ENCODE measurements around the gene SMAP1.

Gene SMAP1

DNA sequence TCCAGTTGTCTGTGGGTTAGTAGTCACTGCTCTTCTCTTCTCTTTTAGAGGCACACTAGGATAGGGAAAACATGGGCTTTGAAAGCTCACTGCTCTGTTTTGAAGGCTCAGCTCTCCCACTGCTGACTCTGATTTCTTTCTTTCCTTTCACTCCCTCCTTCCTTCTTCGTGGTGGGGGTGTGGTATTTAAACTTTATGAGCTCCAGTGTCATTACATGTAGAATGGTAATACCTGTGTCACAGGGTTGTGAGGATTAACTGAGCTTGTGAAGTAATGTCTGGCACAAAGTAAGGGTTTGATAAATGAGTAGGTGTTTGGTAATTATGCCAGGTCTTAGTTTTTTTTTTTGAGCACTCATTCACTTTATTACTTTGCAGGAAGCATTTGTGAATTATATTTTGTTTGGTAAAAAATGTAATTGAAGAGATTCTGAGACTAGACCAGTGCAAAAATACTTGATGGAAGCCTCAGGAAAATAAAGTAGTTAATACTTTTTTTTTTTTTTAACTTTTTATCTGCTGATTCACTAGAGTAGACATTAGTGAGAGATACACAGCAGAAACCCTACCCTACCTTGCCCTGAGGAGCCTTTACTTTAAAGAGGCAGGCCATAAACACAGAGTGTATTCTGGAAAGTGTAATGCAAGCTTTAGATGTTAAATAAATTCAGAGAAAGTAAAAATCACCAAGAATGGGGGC, 17.3 kb downstream of the SMAP1 start:
- POLR2A ChIA-PET = interaction anchor here (0.7 to 1.7 kb wide), 4 partner anchors 17 to 272 kb away, joined by 3 to 8 read pairs (median 4); partner anchors contain the start of genes FAM135A and SMAP1
- TF ChIP-seq, protein P1, sequence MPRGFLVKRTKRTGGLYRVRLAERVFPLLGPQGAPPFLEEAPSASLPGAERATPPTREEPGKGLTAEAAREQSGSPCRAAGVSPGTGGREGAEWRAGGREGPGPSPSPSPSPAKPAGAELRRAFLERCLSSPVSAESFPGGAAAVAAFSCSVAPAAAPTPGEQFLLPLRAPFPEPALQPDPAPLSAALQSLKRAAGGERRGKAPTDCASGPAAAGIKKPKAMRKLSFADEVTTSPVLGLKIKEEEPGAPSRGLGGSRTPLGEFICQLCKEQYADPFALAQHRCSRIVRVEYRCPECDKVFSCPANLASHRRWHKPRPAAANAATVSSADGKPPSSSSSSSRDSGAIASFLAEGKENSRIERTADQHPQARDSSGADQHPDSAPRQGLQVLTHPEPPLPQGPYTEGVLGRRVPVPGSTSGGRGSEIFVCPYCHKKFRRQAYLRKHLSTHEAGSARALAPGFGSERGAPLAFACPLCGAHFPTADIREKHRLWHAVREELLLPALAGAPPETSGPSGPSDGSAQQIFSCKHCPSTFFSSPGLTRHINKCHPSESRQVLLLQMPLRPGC (tag by site-specific recombination; IDR thresholded peaks at IDR 0.05) = no peak
- TF ChIP-seq, protein P2, sequence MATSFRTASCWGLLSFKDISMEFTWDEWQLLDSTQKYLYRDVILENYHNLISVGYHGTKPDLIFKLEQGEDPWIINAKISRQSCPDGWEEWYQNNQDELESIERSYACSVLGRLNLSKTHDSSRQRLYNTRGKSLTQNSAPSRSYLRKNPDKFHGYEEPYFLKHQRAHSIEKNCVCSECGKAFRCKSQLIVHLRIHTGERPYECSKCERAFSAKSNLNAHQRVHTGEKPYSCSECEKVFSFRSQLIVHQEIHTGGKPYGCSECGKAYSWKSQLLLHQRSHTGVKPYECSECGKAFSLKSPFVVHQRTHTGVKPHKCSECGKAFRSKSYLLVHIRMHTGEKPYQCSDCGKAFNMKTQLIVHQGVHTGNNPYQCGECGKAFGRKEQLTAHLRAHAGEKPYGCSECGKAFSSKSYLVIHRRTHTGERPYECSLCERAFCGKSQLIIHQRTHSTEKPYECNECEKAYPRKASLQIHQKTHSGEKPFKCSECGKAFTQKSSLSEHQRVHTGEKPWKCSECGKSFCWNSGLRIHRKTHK (tag by site-specific recombination; IDR thresholded peaks at IDR 0.05) = no peak
- no peak for TF ChIP-seq ZXDB (tag by site-specific recombination; IDR thresholded peaks at IDR 0.05)
- no peak for TF ChIP-seq ZNF221 (tag by site-specific recombination; IDR thresholded peaks at IDR 0.05; ENCODE audit: borderline replicate concordance)
- TF ChIP-seq TCF7L2 (IDR thresholded peaks at IDR 0.05; ENCODE audit: borderline replicate concordance, low read depth, low read length) = no peak
- no peak for TF ChIP-seq ZNF670 (tag by site-specific recombination; IDR thresholded peaks at IDR 0.05; ENCODE audit: low read depth)
- no peak for TF ChIP-seq SP2 (tag by site-specific recombination; IDR thresholded peaks at IDR 0.05)
- no peak for TF ChIP-seq ZNF549 (tag by site-specific recombination; IDR thresholded peaks at IDR 0.05)
- TF ChIP-seq, protein P3, sequence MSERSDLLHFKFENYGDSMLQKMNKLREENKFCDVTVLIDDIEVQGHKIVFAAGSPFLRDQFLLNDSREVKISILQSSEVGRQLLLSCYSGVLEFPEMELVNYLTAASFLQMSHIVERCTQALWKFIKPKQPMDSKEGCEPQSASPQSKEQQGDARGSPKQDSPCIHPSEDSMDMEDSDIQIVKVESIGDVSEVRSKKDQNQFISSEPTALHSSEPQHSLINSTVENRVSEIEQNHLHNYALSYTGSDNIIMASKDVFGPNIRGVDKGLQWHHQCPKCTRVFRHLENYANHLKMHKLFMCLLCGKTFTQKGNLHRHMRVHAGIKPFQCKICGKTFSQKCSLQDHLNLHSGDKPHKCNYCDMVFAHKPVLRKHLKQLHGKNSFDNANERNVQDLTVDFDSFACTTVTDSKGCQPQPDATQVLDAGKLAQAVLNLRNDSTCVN (tag by site-specific recombination; optimal IDR thresholded peaks at IDR 0.05) = no peak
- TF ChIP-seq, protein P4, sequence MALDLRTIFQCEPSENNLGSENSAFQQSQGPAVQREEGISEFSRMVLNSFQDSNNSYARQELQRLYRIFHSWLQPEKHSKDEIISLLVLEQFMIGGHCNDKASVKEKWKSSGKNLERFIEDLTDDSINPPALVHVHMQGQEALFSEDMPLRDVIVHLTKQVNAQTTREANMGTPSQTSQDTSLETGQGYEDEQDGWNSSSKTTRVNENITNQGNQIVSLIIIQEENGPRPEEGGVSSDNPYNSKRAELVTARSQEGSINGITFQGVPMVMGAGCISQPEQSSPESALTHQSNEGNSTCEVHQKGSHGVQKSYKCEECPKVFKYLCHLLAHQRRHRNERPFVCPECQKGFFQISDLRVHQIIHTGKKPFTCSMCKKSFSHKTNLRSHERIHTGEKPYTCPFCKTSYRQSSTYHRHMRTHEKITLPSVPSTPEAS (tag by site-specific recombination; IDR thresholded peaks at IDR 0.05) = no peak
- no peak for TF ChIP-seq ZNF48 (tag by site-specific recombination; IDR thresholded peaks at IDR 0.05)
- TF ChIP-seq, protein P5, sequence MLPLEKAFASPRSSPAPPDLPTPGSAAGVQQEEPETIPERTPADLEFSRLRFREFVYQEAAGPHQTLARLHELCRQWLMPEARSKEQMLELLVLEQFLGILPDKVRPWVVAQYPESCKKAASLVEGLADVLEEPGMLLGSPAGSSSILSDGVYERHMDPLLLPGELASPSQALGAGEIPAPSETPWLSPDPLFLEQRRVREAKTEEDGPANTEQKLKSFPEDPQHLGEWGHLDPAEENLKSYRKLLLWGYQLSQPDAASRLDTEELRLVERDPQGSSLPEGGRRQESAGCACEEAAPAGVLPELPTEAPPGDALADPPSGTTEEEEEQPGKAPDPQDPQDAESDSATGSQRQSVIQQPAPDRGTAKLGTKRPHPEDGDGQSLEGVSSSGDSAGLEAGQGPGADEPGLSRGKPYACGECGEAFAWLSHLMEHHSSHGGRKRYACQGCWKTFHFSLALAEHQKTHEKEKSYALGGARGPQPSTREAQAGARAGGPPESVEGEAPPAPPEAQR (tag by site-specific recombination; IDR thresholded peaks at IDR 0.05) = no peak
- TF ChIP-seq, protein P6, sequence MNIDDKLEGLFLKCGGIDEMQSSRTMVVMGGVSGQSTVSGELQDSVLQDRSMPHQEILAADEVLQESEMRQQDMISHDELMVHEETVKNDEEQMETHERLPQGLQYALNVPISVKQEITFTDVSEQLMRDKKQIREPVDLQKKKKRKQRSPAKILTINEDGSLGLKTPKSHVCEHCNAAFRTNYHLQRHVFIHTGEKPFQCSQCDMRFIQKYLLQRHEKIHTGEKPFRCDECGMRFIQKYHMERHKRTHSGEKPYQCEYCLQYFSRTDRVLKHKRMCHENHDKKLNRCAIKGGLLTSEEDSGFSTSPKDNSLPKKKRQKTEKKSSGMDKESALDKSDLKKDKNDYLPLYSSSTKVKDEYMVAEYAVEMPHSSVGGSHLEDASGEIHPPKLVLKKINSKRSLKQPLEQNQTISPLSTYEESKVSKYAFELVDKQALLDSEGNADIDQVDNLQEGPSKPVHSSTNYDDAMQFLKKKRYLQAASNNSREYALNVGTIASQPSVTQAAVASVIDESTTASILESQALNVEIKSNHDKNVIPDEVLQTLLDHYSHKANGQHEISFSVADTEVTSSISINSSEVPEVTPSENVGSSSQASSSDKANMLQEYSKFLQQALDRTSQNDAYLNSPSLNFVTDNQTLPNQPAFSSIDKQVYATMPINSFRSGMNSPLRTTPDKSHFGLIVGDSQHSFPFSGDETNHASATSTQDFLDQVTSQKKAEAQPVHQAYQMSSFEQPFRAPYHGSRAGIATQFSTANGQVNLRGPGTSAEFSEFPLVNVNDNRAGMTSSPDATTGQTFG (tag by site-specific recombination; IDR thresholded peaks at IDR 0.05; ENCODE audit: borderline replicate concordance) = no peak
- TF ChIP-seq, protein P7, sequence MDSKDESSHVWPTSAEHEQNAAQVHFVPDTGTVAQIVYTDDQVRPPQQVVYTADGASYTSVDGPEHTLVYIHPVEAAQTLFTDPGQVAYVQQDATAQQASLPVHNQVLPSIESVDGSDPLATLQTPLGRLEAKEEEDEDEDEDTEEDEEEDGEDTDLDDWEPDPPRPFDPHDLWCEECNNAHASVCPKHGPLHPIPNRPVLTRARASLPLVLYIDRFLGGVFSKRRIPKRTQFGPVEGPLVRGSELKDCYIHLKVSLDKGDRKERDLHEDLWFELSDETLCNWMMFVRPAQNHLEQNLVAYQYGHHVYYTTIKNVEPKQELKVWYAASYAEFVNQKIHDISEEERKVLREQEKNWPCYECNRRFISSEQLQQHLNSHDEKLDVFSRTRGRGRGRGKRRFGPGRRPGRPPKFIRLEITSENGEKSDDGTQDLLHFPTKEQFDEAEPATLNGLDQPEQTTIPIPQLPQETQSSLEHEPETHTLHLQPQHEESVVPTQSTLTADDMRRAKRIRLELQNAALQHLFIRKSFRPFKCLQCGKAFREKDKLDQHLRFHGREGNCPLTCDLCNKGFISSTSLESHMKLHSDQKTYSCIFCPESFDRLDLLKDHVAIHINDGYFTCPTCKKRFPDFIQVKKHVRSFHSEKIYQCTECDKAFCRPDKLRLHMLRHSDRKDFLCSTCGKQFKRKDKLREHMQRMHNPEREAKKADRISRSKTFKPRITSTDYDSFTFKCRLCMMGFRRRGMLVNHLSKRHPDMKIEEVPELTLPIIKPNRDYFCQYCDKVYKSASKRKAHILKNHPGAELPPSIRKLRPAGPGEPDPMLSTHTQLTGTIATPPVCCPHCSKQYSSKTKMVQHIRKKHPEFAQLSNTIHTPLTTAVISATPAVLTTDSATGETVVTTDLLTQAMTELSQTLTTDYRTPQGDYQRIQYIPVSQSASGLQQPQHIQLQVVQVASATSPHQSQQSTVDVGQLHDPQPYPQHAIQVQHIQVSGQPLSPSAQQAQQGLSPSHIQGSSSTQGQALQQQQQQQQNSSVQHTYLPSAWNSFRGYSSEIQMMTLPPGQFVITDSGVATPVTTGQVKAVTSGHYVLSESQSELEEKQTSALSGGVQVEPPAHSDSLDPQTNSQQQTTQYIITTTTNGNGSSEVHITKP (tag by site-specific recombination; IDR thresholded peaks at IDR 0.05) = no peak
- no peak for TF ChIP-seq ZNF37A (tag by site-specific recombination; IDR thresholded peaks at IDR 0.05)
- no peak for TF ChIP-seq ZNF169 (tag by site-specific recombination; IDR thresholded peaks at IDR 0.05)
- TF ChIP-seq ZNF391 (tag by site-specific recombination; IDR thresholded peaks at IDR 0.05; ENCODE audit: borderline replicate concordance, low read depth) = no peak
- TF ChIP-seq ZNF585B (tag by site-specific recombination; IDR thresholded peaks at IDR 0.05) = no peak
- no peak for TF ChIP-seq MYNN (tag by site-specific recombination; IDR thresholded peaks at IDR 0.05; ENCODE audit: borderline replicate concordance)
- TF ChIP-seq ZNF747 (tag by site-specific recombination; IDR thresholded peaks at IDR 0.05) = no peak
- TF ChIP-seq SCRT2 (tag by site-specific recombination; IDR thresholded peaks at IDR 0.05) = no peak
- TF ChIP-seq ZNF202 (tag by site-specific recombination; IDR thresholded peaks at IDR 0.05; ENCODE audit: borderline replicate concordance) = no peak
- no peak for TF ChIP-seq ZNF544 (tag by site-specific recombination; IDR thresholded peaks at IDR 0.05)
- no peak for TF ChIP-seq ZNF10 (tag by site-specific recombination; IDR thresholded peaks at IDR 0.05)

More for the DNA sequence above, 17.3 kb downstream of the SMAP1 start:
- Histone ChIP-seq H3K4me1 (ENCODE audit: control insufficient read depth, insufficient read depth, low read length) (peaks cover 24% of the 10 kb centered on the region), H3K36me3 (ENCODE audit: control insufficient read depth in 2 of 2, insufficient read depth in 1 of 2, low read length in 2 of 2) (no peaks in the 10 kb centered on the region), H3K4me3 (ENCODE audit: low read depth, low read length) (no peak overlapping the region), H3K9me3 (ENCODE audit: control insufficient read depth, insufficient read depth, low read depth, low read length) (no peaks in the 10 kb centered on the region), H3K27ac (ENCODE audit: extremely low read depth, low read depth, low read length) (no peak overlapping the region)
- CTCF ChIA-PET = interaction anchor here (0.6 to 5.1 kb wide), 26 partner anchors 9 to 1533 kb away, joined by 3 to 48 read pairs (median 4); partner anchors contain the start of gene SMAP1
